Measurements from ENCODE around the gene SEMA6D. TPM values are rescaled to one million over a fixed set of nuclear protein-coding genes. Genes with fewer than 3 reads are reported as not detected.

The SEMA6D gene
- total RNA-seq, 1 donor: 8.0 TPM

GRCh38 chr15:47728886-47729285 is 11.6 kb downstream of the SEMA6D start:
- H4K20me1 ChIP-seq (ENCODE audit: insufficient read depth, low read length): no peaks in the 10 kb centered on the region
- H3K27me3 ChIP-seq (ENCODE audit: insufficient read depth, low read length): no peaks in the 10 kb centered on the region
- H3K4me1 ChIP-seq (ENCODE audit: insufficient read depth, low read length): no peaks in the 10 kb centered on the region
- no peaks in the 10 kb centered on the region for H3K9me3 ChIP-seq (ENCODE audit: low read depth, low read length)
- H3K36me3 ChIP-seq (ENCODE audit: insufficient read depth, low read length): no peaks in the 10 kb centered on the region
- H3K27ac ChIP-seq (ENCODE audit: low read depth, low read length): no peak overlapping the region
- DNase-seq (ENCODE audit: insufficient read length, low spot score, missing footprints): no peak
- no peak overlapping the region for H2AFZ ChIP-seq (ENCODE audit: low read length)
- no peak overlapping the region for H3K4me3 ChIP-seq (ENCODE audit: insufficient read depth, low read length)
- TF ChIP-seq, protein P1, sequence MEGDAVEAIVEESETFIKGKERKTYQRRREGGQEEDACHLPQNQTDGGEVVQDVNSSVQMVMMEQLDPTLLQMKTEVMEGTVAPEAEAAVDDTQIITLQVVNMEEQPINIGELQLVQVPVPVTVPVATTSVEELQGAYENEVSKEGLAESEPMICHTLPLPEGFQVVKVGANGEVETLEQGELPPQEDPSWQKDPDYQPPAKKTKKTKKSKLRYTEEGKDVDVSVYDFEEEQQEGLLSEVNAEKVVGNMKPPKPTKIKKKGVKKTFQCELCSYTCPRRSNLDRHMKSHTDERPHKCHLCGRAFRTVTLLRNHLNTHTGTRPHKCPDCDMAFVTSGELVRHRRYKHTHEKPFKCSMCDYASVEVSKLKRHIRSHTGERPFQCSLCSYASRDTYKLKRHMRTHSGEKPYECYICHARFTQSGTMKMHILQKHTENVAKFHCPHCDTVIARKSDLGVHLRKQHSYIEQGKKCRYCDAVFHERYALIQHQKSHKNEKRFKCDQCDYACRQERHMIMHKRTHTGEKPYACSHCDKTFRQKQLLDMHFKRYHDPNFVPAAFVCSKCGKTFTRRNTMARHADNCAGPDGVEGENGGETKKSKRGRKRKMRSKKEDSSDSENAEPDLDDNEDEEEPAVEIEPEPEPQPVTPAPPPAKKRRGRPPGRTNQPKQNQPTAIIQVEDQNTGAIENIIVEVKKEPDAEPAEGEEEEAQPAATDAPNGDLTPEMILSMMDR (IDR thresholded peaks at IDR 0.05; ENCODE audit: extremely low read depth, low read depth, low read length): no peak
- H3K4me2 ChIP-seq (ENCODE audit: insufficient read depth, low read length): no peak overlapping the region
- no peaks in the 10 kb centered on the region for H3K79me2 ChIP-seq (ENCODE audit: insufficient read depth, low read length)

- no peaks in the 10 kb centered on the region for H3K36me3 ChIP-seq (ENCODE audit: insufficient read depth, low read length)
- no peak for DNase-seq (ENCODE audit: insufficient read length, low spot score, missing footprints)
Observed at GRCh38 chr15:47731230-47731629, 13.9 kb downstream of the SEMA6D start.

GRCh38 chr15:47732248-47732647 is 14.9 kb downstream of the SEMA6D start:
- TF ChIP-seq, protein P1 (IDR thresholded peaks at IDR 0.05; ENCODE audit: extremely low read depth, low read depth, low read length): no peak
- H3K79me2 ChIP-seq (ENCODE audit: insufficient read depth, low read length): no peaks in the 10 kb centered on the region

More at GRCh38 chr15:47731230-47731629, 13.9 kb downstream of the SEMA6D start:
- no peaks in the 10 kb centered on the region for H3K27me3 ChIP-seq (ENCODE audit: insufficient read depth, low read length)
- no peak overlapping the region for H2AFZ ChIP-seq (ENCODE audit: low read length)
- H3K9me3 ChIP-seq (ENCODE audit: low read depth, low read length): no peaks in the 10 kb centered on the region
- H3K4me3 ChIP-seq (ENCODE audit: insufficient read depth, low read length): no peak overlapping the region
- TF ChIP-seq, protein P1 (IDR thresholded peaks at IDR 0.05; ENCODE audit: extremely low read depth, low read depth, low read length): no peak
- no peak overlapping the region for H3K27ac ChIP-seq (ENCODE audit: low read depth, low read length)
- H3K4me1 ChIP-seq (ENCODE audit: insufficient read depth, low read length): no peaks in the 10 kb centered on the region
- no peak overlapping the region for H3K4me2 ChIP-seq (ENCODE audit: insufficient read depth, low read length)
- H3K79me2 ChIP-seq (ENCODE audit: insufficient read depth, low read length): no peaks in the 10 kb centered on the region
- no peaks in the 10 kb centered on the region for H4K20me1 ChIP-seq (ENCODE audit: insufficient read depth, low read length)

DNA sequence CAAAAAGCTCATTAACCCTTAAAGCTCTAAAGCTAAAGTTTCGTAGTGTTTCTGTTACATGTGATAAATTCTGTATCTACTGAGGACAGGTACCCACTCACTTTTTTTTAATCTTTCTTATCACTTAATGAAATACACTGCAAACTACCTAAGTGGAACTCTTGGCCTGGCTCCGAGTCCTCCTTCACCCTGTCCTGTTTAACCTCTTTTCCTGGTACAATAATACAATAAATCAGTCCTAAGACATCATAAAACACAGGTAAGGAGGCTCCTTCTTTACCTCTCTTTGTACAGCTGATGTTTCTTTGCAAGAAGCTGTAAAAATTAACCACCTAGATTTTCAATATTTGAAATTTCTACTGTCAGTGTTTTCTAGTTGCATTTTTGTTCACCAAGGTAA is 15.8 kb downstream of the SEMA6D start:
- TF ChIP-seq, protein P1 (IDR thresholded peaks at IDR 0.05; ENCODE audit: extremely low read depth, low read depth, low read length): no peak
- no peak overlapping the region for H3K4me3 ChIP-seq (ENCODE audit: insufficient read depth, low read length)
- no peak overlapping the region for H2AFZ ChIP-seq (ENCODE audit: low read length)
- no peaks in the 10 kb centered on the region for H3K9me3 ChIP-seq (ENCODE audit: low read depth, low read length)
- no peaks in the 10 kb centered on the region for H3K79me2 ChIP-seq (ENCODE audit: insufficient read depth, low read length)
- H3K27ac ChIP-seq (ENCODE audit: low read depth, low read length): no peak overlapping the region
- no peaks in the 10 kb centered on the region for H3K36me3 ChIP-seq (ENCODE audit: insufficient read depth, low read length)
- H4K20me1 ChIP-seq (ENCODE audit: insufficient read depth, low read length): no peaks in the 10 kb centered on the region
- no peaks in the 10 kb centered on the region for H3K27me3 ChIP-seq (ENCODE audit: insufficient read depth, low read length)
- no peak overlapping the region for H3K4me2 ChIP-seq (ENCODE audit: insufficient read depth, low read length)
- no peak for DNase-seq (ENCODE audit: insufficient read length, low spot score, missing footprints)
- no peaks in the 10 kb centered on the region for H3K4me1 ChIP-seq (ENCODE audit: insufficient read depth, low read length)

More at GRCh38 chr15:47732248-47732647, 14.9 kb downstream of the SEMA6D start:
- Histone ChIP-seq H3K27ac (ENCODE audit: low read depth, low read length) (no peak overlapping the region), H4K20me1 (ENCODE audit: insufficient read depth, low read length) (no peaks in the 10 kb centered on the region), H3K4me2 (ENCODE audit: insufficient read depth, low read length) (no peak overlapping the region), H2AFZ (ENCODE audit: low read length) (no peak overlapping the region), H3K4me1 (ENCODE audit: insufficient read depth, low read length) (no peaks in the 10 kb centered on the region), H3K36me3 (ENCODE audit: insufficient read depth, low read length) (no peaks in the 10 kb centered on the region), H3K9me3 (ENCODE audit: low read depth, low read length) (no peaks in the 10 kb centered on the region), H3K4me3 (ENCODE audit: insufficient read depth, low read length) (no peak overlapping the region), H3K27me3 (ENCODE audit: insufficient read depth, low read length) (no peaks in the 10 kb centered on the region)
- DNase-seq (ENCODE audit: insufficient read length, low spot score, missing footprints): no peak

Data from osteoblast (primary cell).